ENCODE measurements around the gene TMX3. TPM values are rescaled to one million over a fixed set of nuclear protein-coding genes. Genes with fewer than 3 reads are reported as not detected.

The TMX3 gene
- total RNA-seq, 1 experiment from 2014 or later = 37.4 TPM

DNA sequence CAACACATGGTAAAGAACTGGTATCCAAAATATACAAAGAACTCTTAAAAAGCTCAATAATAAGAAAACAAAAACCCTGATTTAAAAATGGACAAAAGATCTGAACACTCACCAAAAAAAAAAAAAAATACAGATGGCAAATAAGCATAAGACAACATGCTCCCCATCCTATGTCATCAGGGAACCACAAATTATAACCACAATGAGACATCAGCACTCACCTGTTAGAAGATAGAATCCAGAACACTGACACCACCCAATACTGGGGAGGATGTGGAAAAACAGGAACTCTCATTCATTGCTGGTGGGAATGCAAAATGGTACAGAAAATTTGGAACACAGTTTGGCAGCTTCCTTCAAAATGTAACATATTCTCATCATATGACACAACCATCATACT, 66.7 kb downstream of the TMX3 start:
- TF ChIP-seq SIN3A (IDR thresholded peaks at IDR 0.05; ENCODE audit: borderline replicate concordance, insufficient read depth, low read depth, low read length) = no peak
- TF ChIP-seq POLR2AphosphoS5 (IDR thresholded peaks at IDR 0.05; ENCODE audit: low read depth, low read length) = no peak
- no peak for TF ChIP-seq CTCF (IDR thresholded peaks at IDR 0.05)
- TF ChIP-seq, protein P1, sequence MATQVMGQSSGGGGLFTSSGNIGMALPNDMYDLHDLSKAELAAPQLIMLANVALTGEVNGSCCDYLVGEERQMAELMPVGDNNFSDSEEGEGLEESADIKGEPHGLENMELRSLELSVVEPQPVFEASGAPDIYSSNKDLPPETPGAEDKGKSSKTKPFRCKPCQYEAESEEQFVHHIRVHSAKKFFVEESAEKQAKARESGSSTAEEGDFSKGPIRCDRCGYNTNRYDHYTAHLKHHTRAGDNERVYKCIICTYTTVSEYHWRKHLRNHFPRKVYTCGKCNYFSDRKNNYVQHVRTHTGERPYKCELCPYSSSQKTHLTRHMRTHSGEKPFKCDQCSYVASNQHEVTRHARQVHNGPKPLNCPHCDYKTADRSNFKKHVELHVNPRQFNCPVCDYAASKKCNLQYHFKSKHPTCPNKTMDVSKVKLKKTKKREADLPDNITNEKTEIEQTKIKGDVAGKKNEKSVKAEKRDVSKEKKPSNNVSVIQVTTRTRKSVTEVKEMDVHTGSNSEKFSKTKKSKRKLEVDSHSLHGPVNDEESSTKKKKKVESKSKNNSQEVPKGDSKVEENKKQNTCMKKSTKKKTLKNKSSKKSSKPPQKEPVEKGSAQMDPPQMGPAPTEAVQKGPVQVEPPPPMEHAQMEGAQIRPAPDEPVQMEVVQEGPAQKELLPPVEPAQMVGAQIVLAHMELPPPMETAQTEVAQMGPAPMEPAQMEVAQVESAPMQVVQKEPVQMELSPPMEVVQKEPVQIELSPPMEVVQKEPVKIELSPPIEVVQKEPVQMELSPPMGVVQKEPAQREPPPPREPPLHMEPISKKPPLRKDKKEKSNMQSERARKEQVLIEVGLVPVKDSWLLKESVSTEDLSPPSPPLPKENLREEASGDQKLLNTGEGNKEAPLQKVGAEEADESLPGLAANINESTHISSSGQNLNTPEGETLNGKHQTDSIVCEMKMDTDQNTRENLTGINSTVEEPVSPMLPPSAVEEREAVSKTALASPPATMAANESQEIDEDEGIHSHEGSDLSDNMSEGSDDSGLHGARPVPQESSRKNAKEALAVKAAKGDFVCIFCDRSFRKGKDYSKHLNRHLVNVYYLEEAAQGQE (IDR thresholded peaks at IDR 0.05; ENCODE audit: insufficient read depth in 1 of 2, low read depth in 2 of 2, low read length in 1 of 2) = no peak
- TF ChIP-seq TCF7L2 (IDR thresholded peaks at IDR 0.05; ENCODE audit: low read depth, low read length) = no peak
- no peaks in the 10 kb centered on the region for H3K27me3 ChIP-seq (ENCODE audit: control insufficient read depth, insufficient read depth, low read length)
- DNase-seq (ENCODE audit: low read depth, low spot score) (no peak), ATAC-seq (no peak)
- no peak overlapping the region for H3K27ac ChIP-seq (ENCODE audit: low read length)
- no peaks in the 10 kb centered on the region for H3K9me3 ChIP-seq (ENCODE audit: control insufficient read depth, insufficient read depth, low read depth, low read length)
- no peak overlapping the region for H3K4me3 ChIP-seq (ENCODE audit: low read depth in 2 of 2, low read length in 2 of 2)
- H3K36me3 ChIP-seq (ENCODE audit: control insufficient read depth, insufficient read depth, low read length) = no peaks in the 10 kb centered on the region
- BruUV-seq (replicated peaks) = no TSS peak
- in situ Hi-C loops (cut with HindIII; ENCODE audit: low pct_unique_long_range_greater_than_20kb, low sequenced_read_pairs) (no loop called here), intact Hi-C loops (cut with micrococcal nuclease; ENCODE audit: unreplicated experiment) (no loop called here)
- H3K4me1 ChIP-seq (ENCODE audit: control insufficient read depth, insufficient read depth, low read length) = no peaks in the 10 kb centered on the region
- POLR2A ChIA-PET = no interaction called here
- CTCF ChIA-PET = no interaction called here

- ATAC-seq (no peak), DNase-seq (ENCODE audit: low read depth, low spot score) (no peak)
- no peak for TF ChIP-seq TCF7L2 (IDR thresholded peaks at IDR 0.05; ENCODE audit: low read depth, low read length)
- TF ChIP-seq CTCF (IDR thresholded peaks at IDR 0.05) = no peak
- TF ChIP-seq, protein P1 (IDR thresholded peaks at IDR 0.05; ENCODE audit: insufficient read depth in 1 of 2, low read depth in 2 of 2, low read length in 1 of 2) = no peak
- no peak for TF ChIP-seq SIN3A (IDR thresholded peaks at IDR 0.05; ENCODE audit: borderline replicate concordance, insufficient read depth, low read depth, low read length)
- no peak for TF ChIP-seq POLR2AphosphoS5 (IDR thresholded peaks at IDR 0.05; ENCODE audit: low read depth, low read length)
- intact Hi-C loops (cut with micrococcal nuclease; ENCODE audit: unreplicated experiment) (no loop called here), in situ Hi-C loops (cut with HindIII; ENCODE audit: low pct_unique_long_range_greater_than_20kb, low sequenced_read_pairs) (no loop called here)
- no peaks in the 10 kb centered on the region for H3K36me3 ChIP-seq (ENCODE audit: control insufficient read depth, insufficient read depth, low read length)
- BruUV-seq (replicated peaks) = no TSS peak
- no peak overlapping the region for H3K4me3 ChIP-seq (ENCODE audit: low read depth in 2 of 2, low read length in 2 of 2)
- ChIA-PET CTCF (no interaction called here), POLR2A (no interaction called here)
- no peaks in the 10 kb centered on the region for H3K27me3 ChIP-seq (ENCODE audit: control insufficient read depth, insufficient read depth, low read length)
- H3K9me3 ChIP-seq (ENCODE audit: control insufficient read depth, insufficient read depth, low read depth, low read length) = no peaks in the 10 kb centered on the region
- no peaks in the 10 kb centered on the region for H3K4me1 ChIP-seq (ENCODE audit: control insufficient read depth, insufficient read depth, low read length)
- H3K27ac ChIP-seq (ENCODE audit: low read length) = no peak overlapping the region
Observed at GRCh38 chr18:68642003-68642402, 72.9 kb downstream of the TMX3 start.

Measured in Panc1 (cell line).